ENCODE results near the gene LPP. TPM values are rescaled to one million over a fixed set of nuclear protein-coding genes. Genes with fewer than 3 reads are reported as not detected.

Gene LPP
- total RNA-seq, 1 experiment from 2014 or later: 54.0 TPM

- intact Hi-C loops (cut with micrococcal nuclease): no loop called here
- RAD21 ChIA-PET (ENCODE audit: low non-redundant PET in 1 of 2, low total read pairs in 2 of 2, uncharacterized antibody in 2 of 2, unreplicated experiment in 2 of 2): no interaction called here
- no peak overlapping the region for H2AFZ ChIP-seq (ENCODE audit: low read depth, low read length, poor library complexity, severe bottlenecking)
Observed at GRCh38 chr3:188396900-188397299, 242.9 kb downstream of the LPP start.

More at GRCh38 chr3:188396900-188397299, 242.9 kb downstream of the LPP start:
- no peaks in the 10 kb centered on the region for H3K4me1 ChIP-seq (ENCODE audit: control insufficient read depth in 1 of 2, insufficient read depth in 2 of 2, low read length in 2 of 2)
- ChIA-PET POLR2A (no interaction called here), CTCF (no interaction called here)
- H4K20me1 ChIP-seq (ENCODE audit: insufficient read depth): no peaks in the 10 kb centered on the region
- no peaks in the 10 kb centered on the region for H3K36me3 ChIP-seq (ENCODE audit: control insufficient read depth in 1 of 2, insufficient read depth in 2 of 2, low read length in 2 of 2)
- H3K27me3 ChIP-seq (ENCODE audit: insufficient read depth, low read length): no peaks in the 10 kb centered on the region
- TF ChIP-seq TCF7L2 (IDR thresholded peaks at IDR 0.05; ENCODE audit: borderline replicate concordance, extremely low read depth, insufficient read depth, insufficient read length) (no peak), ZBTB33 (IDR thresholded peaks at IDR 0.05; ENCODE audit: extremely low read depth, insufficient replicate concordance, low read length) (no peak), MAX (IDR thresholded peaks at IDR 0.05) (no peak), POLR2AphosphoS5 (IDR thresholded peaks at IDR 0.05; ENCODE audit: low read depth, low read length) (no peak), SIN3A (IDR thresholded peaks at IDR 0.05; ENCODE audit: low read depth) (no peak), RAD21 (IDR thresholded peaks at IDR 0.05; ENCODE audit: low read depth) (no peak), POLR2A (IDR thresholded peaks at IDR 0.05; ENCODE audit: borderline replicate concordance, extremely low read depth, insufficient read depth, insufficient read length) (no peak), FOSL1 (IDR thresholded peaks at IDR 0.05; ENCODE audit: low read depth) (no peak), SRF (IDR thresholded peaks at IDR 0.05; ENCODE audit: low read depth) (no peak), JUND (IDR thresholded peaks at IDR 0.05) (no peak), EZH2 (IDR thresholded peaks at IDR 0.05) (no peak), ZNF274 (IDR thresholded peaks at IDR 0.05; ENCODE audit: low read depth, low read length) (no peak), ELF1 (IDR thresholded peaks at IDR 0.05; ENCODE audit: borderline replicate concordance, low read depth) (no peak)
- peaks cover 6% of the 10 kb centered on the region; the same call in 1 of the 2 replicates for H3K79me2 ChIP-seq (ENCODE audit: insufficient read depth, low read length)
- no peak overlapping the region for H3K9ac ChIP-seq (ENCODE audit: low read length)
- ATAC-seq (no peak), DNase-seq (ENCODE audit: low read depth, low spot score) (no peak)
- no TSS peak for BruUV-seq (replicated peaks)
- H3K9me2 ChIP-seq (ENCODE audit: insufficient read depth): no peaks in the 10 kb centered on the region
- H3K27ac ChIP-seq (ENCODE audit: low read depth, low read length): no peak overlapping the region
- no peaks in the 10 kb centered on the region for H3K9me3 ChIP-seq (ENCODE audit: control insufficient read depth in 1 of 2, insufficient read depth in 1 of 2, low read depth in 1 of 2, low read length in 2 of 2)
- no peak overlapping the region for H3K4me2 ChIP-seq (ENCODE audit: low read length)
- H3K4me3 ChIP-seq (replicated peaks in 1 of 2; ENCODE audit: low read depth in 1 of 2, low read length in 2 of 2): no peak overlapping the region
